NB4 (cell line): Measurements from ENCODE around the gene ARHGEF9.
"Not testable (repeated sequence)": the region's sequence is repeated elsewhere in the genome, so short reads cannot be mapped to it uniquely, and the experiment has no call there.

Experiments
- DNase-seq: peaks from one replicate; pipeline ENCODE4 v3.0.0; 2010; ENCODE audit warnings: low read depth
- H3K4me3 ChIP-seq: one replicate; pipeline ENCODE4 v1.5.1; 2011; ENCODE audit warnings: mild to moderate bottlenecking, low read depth, low read length, moderate library complexity
- MYC ChIP-seq: IDR thresholded peaks from 2 replicates; pipeline ENCODE4 v1.6.1; 2011; ENCODE audit warnings: low read depth, low read length
- POLR2A ChIP-seq: IDR thresholded peaks from 2 replicates; pipeline ENCODE4 v1.6.1; 2011; ENCODE audit warnings: mild to moderate bottlenecking; ENCODE audit not compliant: insufficient read length; ENCODE audit errors: extremely low read depth
- TF ChIP-seq, protein P1 (sequence below): IDR thresholded peaks from one replicate; pipeline ENCODE4 v1.5.1; 2012; ENCODE audit warnings: low read depth, low read length
- TF ChIP-seq, protein P2 (sequence below): IDR thresholded peaks from 2 replicates; pipeline ENCODE4 v1.6.1; 2011; ENCODE audit warnings: low read depth, low read length

The ARHGEF9 gene

DNA sequence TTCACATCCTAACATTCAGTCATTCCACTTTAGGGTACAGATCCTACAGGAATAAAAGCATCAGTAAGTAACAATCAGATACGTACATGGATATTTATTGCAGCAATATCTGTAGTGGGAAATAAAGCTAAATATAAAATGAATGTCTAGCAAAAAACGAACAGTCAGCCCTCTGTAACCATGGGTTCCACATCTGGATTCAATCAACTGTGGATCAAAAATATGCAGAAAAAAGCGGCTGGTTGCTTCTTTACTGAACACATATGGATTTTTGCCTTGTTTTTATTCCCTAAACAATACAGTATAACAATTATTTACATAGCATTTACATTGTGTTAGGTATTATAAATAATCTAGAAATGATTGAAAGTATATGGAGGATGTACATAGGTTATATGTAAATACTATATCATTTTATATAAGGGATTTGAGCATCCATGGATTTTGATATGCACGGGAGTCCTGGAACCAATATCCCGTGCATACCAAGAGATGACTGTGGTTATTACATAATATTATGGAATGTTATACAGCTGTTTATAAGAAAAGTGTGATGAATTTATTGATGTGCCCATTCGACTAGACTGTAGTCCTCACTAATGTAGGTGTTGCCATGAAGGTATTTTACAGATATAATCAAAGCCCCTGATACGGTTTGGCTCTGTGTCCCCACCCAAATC, 132.8 kb downstream of the ARHGEF9 start:
- DNase-seq: no peak
- TF ChIP-seq MYC: no peak
- TF ChIP-seq, protein P1, sequence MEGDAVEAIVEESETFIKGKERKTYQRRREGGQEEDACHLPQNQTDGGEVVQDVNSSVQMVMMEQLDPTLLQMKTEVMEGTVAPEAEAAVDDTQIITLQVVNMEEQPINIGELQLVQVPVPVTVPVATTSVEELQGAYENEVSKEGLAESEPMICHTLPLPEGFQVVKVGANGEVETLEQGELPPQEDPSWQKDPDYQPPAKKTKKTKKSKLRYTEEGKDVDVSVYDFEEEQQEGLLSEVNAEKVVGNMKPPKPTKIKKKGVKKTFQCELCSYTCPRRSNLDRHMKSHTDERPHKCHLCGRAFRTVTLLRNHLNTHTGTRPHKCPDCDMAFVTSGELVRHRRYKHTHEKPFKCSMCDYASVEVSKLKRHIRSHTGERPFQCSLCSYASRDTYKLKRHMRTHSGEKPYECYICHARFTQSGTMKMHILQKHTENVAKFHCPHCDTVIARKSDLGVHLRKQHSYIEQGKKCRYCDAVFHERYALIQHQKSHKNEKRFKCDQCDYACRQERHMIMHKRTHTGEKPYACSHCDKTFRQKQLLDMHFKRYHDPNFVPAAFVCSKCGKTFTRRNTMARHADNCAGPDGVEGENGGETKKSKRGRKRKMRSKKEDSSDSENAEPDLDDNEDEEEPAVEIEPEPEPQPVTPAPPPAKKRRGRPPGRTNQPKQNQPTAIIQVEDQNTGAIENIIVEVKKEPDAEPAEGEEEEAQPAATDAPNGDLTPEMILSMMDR: no peak
- TF ChIP-seq, protein P2, sequence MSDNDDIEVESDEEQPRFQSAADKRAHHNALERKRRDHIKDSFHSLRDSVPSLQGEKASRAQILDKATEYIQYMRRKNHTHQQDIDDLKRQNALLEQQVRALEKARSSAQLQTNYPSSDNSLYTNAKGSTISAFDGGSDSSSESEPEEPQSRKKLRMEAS: no peak
- no peak for TF ChIP-seq POLR2A
- H3K4me3 ChIP-seq: no peak overlapping the region

DNA sequence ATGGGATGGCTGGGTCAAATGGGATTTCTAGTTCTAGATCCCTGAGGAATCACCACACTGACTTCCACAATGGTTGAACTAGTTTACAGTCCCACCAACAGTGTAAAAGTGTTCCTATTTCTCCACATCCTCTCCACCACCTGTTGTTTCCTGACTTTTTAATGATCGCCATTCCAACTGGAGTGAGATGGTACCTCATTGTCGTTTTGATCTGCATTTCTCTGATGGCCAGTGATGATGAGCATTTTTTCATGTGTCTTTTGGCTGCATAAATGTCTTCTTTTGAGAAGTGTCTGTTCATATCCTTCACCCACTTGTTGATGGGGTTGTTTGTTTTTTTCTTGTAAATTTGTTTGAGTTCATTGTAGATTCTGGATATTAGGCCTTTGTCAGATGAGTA, 139.3 kb downstream of the ARHGEF9 start:
- not testable (repeated sequence) for DNase-seq, H3K4me3 ChIP-seq

DNA sequence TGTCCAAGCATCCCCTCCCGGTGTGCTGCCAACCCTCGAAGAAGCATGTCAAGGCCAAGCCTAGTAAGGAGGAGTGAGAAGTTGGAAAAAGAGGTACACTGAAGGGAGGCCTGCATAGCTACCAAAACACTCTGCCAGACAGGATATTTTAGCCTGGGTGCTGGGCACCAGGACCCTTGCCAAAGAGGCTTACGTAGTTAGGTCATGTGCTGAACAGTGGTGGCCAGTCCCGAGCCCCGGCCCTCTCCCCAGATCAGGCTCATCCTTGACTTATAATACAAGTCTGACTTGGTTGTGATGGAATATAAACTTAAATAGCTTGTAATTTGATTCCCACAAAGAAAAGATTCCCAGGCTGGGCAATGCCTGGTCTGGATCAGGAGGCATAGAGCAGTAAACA, 149.3 kb downstream of the ARHGEF9 start:
- no peak for DNase-seq
- TF ChIP-seq MYC: no peak
- TF ChIP-seq, protein P2: no peak
- no peak for TF ChIP-seq POLR2A
- TF ChIP-seq, protein P1: no peak
- no peak overlapping the region for H3K4me3 ChIP-seq

DNA sequence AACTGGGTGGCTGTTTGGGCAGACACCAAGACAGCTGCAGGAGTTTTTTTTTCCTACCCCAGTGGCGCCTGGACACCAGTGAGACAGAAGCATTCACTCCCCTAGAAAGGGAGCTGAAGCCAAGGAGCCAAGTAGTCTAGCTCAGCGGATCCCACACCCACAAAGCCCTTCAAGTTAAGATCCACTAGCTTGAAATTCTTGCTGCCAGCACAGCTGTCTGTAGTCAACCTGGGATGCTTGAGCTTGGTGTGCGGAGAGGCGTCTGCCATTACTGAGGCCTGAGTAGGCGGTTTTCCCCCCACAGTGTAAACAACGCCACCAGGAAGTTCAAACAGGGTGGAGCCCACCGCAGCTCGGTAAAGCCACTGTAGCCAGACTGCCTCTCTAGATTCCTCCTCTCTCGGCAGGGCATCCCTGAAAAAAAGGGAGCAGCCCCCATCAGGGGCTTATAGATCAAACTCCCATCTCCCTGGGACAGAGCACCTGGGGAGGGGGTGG, 171.4 kb downstream of the ARHGEF9 start:
- no peak overlapping the region for H3K4me3 ChIP-seq
- DNase-seq: no peak
- TF ChIP-seq, protein P1: no peak
- TF ChIP-seq MYC (no peak), POLR2A (no peak)
- TF ChIP-seq, protein P2: no peak

DNA sequence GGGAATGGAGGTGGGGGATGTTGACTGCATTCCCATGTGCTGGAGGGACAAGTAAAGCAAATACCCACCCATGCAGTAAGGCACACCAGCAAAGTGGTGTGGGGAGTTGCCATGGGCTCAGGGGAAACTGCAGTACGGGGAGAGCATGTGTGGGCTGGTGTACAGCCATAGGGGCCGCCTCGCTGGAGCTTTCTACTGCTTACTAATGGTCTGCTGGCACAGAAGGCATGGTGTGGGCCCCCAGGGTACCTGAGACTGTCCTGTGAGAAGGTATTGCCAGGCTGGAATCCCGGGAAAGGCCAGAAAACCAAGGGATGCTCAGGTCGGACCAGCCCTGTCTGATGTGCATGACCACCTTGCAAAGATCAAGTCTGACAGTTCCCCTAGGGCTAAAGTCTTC, 199.1 kb downstream of the ARHGEF9 start:
- TF ChIP-seq MYC: no peak
- TF ChIP-seq, protein P2: no peak
- TF ChIP-seq POLR2A: no peak
- TF ChIP-seq, protein P1: no peak
- no peak for DNase-seq
- H3K4me3 ChIP-seq: no peak overlapping the region
